ENCODE results near the gene TUBA4A. TPM values are rescaled to one million over a fixed set of nuclear protein-coding genes. Genes with fewer than 3 reads are reported as not detected.
"Not testable (repeated sequence)": the region's sequence is repeated elsewhere in the genome, so short reads cannot be mapped to it uniquely, and the experiment has no call there.

The TUBA4A gene
- total RNA-seq, 1 donor = 11.9 TPM

DNA sequence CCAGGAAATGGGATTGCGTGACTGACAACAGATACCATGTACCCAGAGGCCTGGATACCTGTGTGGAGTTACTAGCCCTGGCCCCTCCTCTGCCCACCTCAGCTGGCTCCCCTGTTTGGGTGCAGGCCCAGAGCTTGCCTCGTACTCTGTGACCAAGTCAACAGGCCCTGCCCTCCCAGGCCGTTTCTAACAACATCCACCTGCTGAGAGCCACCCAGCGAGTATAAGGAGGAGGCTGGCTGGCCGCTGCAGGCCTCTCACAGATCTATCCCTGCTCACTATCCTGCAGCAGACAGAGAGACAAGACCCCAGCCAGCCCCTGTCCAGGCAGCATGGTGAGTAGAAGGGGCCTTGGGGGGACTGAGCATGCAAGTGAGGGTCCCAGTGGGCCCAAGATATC lies 12.5 kb upstream of the TUBA4A start:
- Histone ChIP-seq H3K27me3 (ENCODE audit: insufficient read depth, low read length) (no peaks in the 10 kb centered on the region), H3K27ac (ENCODE audit: low read depth, low read length) (no peak overlapping the region), H3K4me1 (ENCODE audit: insufficient read depth, low read length) (no peaks in the 10 kb centered on the region), H2AFZ (ENCODE audit: low read length) (no peak overlapping the region), H3K36me3 (ENCODE audit: insufficient read depth, low read length) (no peaks in the 10 kb centered on the region), H3K4me2 (ENCODE audit: insufficient read depth, low read length) (no peak overlapping the region), H3K79me2 (ENCODE audit: insufficient read depth, low read length) (no peaks in the 10 kb centered on the region), H3K4me3 (ENCODE audit: insufficient read depth, low read length) (no peak overlapping the region), H4K20me1 (ENCODE audit: insufficient read depth, low read length) (no peaks in the 10 kb centered on the region), H3K9me3 (ENCODE audit: low read depth, low read length) (no peaks in the 10 kb centered on the region)
- TF ChIP-seq, protein P1, sequence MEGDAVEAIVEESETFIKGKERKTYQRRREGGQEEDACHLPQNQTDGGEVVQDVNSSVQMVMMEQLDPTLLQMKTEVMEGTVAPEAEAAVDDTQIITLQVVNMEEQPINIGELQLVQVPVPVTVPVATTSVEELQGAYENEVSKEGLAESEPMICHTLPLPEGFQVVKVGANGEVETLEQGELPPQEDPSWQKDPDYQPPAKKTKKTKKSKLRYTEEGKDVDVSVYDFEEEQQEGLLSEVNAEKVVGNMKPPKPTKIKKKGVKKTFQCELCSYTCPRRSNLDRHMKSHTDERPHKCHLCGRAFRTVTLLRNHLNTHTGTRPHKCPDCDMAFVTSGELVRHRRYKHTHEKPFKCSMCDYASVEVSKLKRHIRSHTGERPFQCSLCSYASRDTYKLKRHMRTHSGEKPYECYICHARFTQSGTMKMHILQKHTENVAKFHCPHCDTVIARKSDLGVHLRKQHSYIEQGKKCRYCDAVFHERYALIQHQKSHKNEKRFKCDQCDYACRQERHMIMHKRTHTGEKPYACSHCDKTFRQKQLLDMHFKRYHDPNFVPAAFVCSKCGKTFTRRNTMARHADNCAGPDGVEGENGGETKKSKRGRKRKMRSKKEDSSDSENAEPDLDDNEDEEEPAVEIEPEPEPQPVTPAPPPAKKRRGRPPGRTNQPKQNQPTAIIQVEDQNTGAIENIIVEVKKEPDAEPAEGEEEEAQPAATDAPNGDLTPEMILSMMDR (IDR thresholded peaks at IDR 0.05; ENCODE audit: extremely low read depth, low read depth, low read length) = no peak
- DNase-seq (ENCODE audit: insufficient read length, low spot score, missing footprints) = no peak

DNA sequence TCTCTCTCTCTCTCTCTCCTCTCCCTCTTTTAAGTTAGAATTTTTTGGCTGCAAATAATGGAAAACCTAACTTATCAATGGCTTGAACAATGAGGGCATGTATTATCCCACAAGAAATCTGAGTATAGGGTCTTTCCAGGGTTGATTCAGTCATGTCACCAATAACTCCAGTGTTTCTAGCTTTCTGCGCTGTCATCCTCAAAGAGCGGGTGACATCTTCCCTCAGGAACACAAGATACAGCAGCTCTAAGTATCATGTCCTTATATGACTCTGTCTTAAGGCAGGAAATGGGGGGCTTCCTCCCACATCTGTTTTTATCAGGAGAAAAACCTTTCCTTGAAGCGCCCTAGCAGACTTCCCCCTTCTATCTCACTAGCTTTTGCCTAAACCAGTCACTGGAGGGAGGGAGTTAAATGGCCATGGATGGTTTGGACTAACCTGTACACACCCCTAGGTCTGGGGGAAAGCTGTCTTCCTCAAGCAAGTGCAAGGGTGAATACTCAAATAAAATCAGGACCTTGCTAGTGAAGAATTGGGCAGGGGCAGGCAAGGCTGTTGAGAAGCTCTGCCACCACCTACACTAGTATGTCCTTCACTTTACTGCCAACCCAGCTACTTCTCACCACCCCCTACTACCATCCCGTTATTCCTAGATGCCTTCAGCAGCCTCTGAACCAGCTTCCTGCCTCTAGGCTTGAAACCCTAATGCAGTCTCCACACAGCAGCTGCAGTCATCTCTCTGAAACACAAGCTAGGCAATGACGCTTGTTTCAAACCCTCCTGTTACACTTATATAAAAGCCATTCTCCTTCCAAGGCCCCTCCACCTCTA lies 7.5 kb upstream of the TUBA4A start:
- Histone ChIP-seq H3K36me3 (ENCODE audit: insufficient read depth, low read length) (no peaks in the 10 kb centered on the region), H4K20me1 (ENCODE audit: insufficient read depth, low read length) (no peaks in the 10 kb centered on the region), H2AFZ (ENCODE audit: low read length) (no peak overlapping the region), H3K27me3 (ENCODE audit: insufficient read depth, low read length) (peaks cover 4% of the 10 kb centered on the region), H3K9me3 (ENCODE audit: low read depth, low read length) (no peaks in the 10 kb centered on the region), H3K27ac (ENCODE audit: low read depth, low read length) (no peak overlapping the region), H3K4me3 (ENCODE audit: insufficient read depth, low read length) (no peak overlapping the region), H3K4me1 (ENCODE audit: insufficient read depth, low read length) (no peaks in the 10 kb centered on the region), H3K79me2 (ENCODE audit: insufficient read depth, low read length) (no peaks in the 10 kb centered on the region), H3K4me2 (ENCODE audit: insufficient read depth, low read length) (no peak overlapping the region)
- peak; percentile 23 for DNase-seq (ENCODE audit: insufficient read length, low spot score, missing footprints)
- TF ChIP-seq, protein P1 (IDR thresholded peaks at IDR 0.05; ENCODE audit: extremely low read depth, low read depth, low read length) = no peak

DNA sequence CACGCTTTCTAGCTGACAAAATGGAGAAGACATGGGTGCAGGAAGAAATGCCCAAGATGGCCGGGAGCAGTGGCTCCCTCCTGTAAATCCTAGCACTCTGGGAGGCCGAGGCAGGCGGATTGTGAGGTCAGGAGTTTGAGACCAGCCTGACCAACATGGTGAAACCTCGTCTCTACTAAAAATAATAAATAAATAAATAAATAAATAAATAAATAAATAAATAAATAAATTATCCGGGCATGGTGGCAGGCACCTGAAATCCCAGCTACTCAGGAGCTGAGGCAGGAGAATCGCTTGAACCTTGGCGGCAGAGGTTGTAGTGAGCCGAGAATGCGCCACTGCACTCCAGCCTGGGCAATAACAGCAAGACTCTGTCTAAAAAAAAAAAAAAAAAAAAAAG lies 5.2 kb upstream of the TUBA4A start:
- not testable (repeated sequence) for H2AFZ ChIP-seq (ENCODE audit: low read length); DNase-seq (ENCODE audit: insufficient read length, low spot score, missing footprints); H3K27me3 ChIP-seq (ENCODE audit: insufficient read depth, low read length); H3K27ac ChIP-seq (ENCODE audit: low read depth, low read length); H3K4me2 ChIP-seq (ENCODE audit: insufficient read depth, low read length); H4K20me1 ChIP-seq (ENCODE audit: insufficient read depth, low read length); H3K9me3 ChIP-seq (ENCODE audit: low read depth, low read length); H3K4me1 ChIP-seq (ENCODE audit: insufficient read depth, low read length); H3K79me2 ChIP-seq (ENCODE audit: insufficient read depth, low read length); H3K36me3 ChIP-seq (ENCODE audit: insufficient read depth, low read length); H3K4me3 ChIP-seq (ENCODE audit: insufficient read depth, low read length)

DNA sequence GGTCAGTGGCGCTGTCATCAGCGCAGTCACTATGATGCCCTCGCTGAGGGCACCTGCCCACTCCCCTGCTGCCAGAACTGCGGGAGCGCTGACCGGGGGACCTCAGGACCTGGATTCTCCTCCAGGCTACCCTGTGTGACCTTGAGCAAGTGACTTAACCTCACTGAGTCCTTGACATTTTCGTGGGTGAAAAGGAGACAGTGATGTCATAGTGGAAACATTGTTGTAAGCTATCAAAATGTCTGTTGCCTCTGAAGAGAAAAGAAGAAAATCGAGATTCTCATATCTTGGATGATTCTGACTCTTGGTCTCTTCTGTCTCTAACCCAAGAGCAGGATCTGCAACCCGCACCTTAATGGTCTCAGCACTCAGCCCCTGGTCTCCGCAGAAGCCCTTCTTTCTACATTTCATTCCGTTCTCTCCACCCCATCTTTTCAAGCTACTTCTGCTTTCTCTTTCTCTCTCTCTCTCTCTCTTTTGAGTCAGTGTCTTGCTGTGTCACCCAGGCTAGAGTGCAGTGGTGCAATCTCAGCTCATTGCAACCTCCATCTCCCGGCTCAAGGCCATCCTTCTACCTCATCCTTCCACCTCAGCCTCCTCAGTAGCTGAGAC lies 978 bp upstream of the TUBA4A start:
- DNase-seq (ENCODE audit: insufficient read length, low spot score, missing footprints) = peak; percentile 21
- TF ChIP-seq, protein P1 (IDR thresholded peaks at IDR 0.05; ENCODE audit: extremely low read depth, low read depth, low read length) = no peak

More for the DNA sequence above, 978 bp upstream of the TUBA4A start:
- H4K20me1 ChIP-seq (ENCODE audit: insufficient read depth, low read length) = no peaks in the 10 kb centered on the region
- no peaks in the 10 kb centered on the region for H3K27me3 ChIP-seq (ENCODE audit: insufficient read depth, low read length)
- peak overlapping the region; percentile 89 for H2AFZ ChIP-seq (ENCODE audit: low read length)
- H3K36me3 ChIP-seq (ENCODE audit: insufficient read depth, low read length) = peaks cover 7% of the 10 kb centered on the region
- peak overlapping the region; percentile 33 for H3K27ac ChIP-seq (ENCODE audit: low read depth, low read length)
- H3K79me2 ChIP-seq (ENCODE audit: insufficient read depth, low read length) = no peaks in the 10 kb centered on the region
- no peaks in the 10 kb centered on the region for H3K9me3 ChIP-seq (ENCODE audit: low read depth, low read length)
- H3K4me3 ChIP-seq (ENCODE audit: insufficient read depth, low read length) = peak overlapping the region; percentile 80
- H3K4me2 ChIP-seq (ENCODE audit: insufficient read depth, low read length) = peak overlapping the region; percentile 93
- peaks cover 49% of the 10 kb centered on the region for H3K4me1 ChIP-seq (ENCODE audit: insufficient read depth, low read length)

Measured in osteoblast (primary cell).